NCI-H2107 (cell line): ENCODE measurements around the gene ZCCHC7.
"Not testable (repeated sequence)": the region's sequence is repeated elsewhere in the genome, so short reads cannot be mapped to it uniquely, and the experiment has no call there.

Experiments
- DNase-seq: peaks from one replicate; lab custom pipeline; 2025; lab: John Stamatoyannopoulos, UW

Gene ZCCHC7

DNA sequence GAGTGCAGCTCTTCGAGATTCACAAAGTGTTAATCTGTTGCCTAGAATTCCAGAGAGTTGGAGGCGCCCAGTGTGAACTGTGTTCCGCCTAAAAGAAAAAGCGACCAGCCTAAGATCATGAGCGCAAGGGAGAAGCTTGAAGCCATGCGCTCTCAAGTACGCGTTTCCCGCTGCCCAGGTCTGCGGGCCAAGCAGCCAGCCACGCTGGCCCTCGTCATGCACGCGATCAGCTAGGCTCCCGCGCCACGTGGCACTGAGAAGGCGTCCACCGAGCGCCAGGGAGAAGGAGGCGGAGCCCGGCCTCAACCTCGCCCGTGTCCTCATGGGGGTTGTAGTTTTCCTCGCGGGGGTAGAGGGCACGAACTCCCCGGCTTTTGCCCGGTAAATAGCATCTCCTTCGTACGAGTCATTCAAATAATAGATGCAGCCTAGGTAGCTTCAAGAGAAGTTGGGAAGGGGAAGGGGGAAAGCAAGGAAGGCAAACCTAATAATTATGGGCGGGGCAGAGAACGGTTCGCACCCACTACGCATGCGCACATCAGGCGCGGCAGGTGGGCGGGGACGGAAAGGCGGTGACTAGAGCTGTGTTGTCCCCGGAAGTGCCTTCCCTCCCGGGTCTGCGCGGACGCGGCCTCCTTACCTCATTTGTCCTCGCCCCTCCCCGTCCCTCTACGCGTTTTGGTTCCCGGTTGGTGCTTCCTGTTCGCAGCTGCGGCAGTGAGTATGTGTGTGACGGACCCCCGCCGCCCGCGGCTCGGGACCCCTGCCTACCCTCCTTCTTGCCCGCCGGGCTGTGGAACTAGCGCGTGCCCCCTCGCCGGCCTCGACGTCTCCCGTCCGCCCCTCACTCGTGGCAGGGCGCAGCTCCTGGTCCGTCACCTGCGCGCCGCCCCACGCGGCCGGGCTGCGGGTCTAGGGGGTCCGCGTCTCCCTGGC, at the start of gene ZCCHC7:
TSS of gene ZCCHC7 (plus strand) at position 668 of the 936 bp plus-strand sequence.
- DNase-seq: peak; percentile 95

DNA sequence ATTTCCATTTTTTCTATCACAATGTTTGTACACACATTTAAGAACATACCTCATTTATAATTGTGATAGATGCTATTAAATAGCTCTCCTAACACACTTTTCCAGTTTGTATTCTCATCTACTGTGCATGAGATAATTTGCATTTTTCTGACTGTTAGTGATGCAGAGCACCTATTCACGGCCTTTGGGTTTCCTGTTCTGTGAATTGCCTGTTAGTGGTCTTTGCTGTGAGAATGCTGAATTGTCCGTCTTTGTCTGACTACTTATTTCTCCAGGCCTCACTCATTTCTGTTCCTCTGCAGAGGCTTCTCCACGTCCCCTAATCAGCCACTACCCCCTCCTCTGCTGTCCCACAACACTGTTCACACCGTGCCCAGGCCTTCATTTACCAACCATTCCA, 45.6 kb upstream of the ZCCHC7 start:
- not testable (repeated sequence) for DNase-seq

DNA sequence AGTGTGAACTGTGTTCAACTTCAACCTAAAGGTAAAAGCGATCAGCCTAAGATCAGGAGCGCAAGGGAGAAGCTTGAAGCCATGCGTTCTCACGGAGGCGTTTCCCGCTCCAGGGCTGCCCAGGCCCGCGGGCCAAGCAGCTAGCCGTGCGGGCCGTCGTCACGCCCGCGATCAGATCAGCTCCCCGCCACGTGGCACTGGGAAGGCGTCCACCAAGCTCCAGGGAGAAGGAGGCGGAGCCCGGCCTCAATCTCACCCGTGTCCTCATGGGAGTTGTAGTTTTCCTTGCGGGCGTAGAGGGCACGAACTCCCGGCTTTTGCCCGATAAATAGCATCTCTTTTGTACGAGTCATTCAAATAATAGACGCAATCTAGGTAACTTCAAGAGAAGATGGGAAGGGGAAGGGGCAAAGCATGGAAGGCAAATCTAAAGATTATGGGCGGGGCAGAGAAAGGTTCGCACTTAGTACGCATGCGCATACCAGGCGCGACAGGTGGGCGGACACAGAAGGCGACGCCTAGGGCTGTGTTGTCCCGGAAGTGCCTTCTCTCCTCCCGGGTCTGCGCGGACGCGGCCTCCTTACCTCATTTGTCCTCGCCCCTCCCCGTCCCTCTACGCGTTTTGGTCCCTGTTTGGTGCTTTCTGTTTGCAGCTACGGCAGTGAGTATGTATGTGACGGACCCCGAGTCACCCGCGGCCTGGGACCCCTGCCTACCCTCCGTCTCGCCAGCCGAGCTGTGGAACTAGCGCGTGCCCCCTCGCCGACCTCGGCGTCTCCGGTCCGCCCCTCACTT, 40.8 kb upstream of the ZCCHC7 start:
- peak; percentile 91 for DNase-seq

DNA sequence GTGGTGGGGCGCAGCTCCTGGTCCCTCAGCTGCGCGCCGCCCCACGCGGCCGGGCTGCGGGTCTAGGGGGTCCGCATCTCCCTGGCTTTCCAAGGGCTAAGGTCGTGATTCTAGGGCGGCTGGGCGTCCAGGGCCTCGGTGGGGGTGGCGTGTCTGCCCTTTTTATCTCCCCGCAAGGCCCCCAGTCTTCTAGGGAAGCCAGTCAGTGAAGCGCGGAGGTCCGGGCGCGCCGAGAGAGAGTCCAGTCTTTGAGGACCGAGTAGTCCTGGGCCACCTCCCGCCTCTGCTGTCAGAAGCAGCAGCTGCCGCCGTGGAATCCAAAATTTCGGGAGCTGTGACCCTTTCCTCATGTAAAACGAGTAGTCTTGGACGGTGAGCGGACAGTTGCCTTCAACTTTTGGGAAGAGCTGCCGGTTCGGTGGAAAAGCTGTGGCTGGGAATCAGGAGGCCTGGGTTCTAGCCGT, 40.2 kb upstream of the ZCCHC7 start:
- DNase-seq: not testable (repeated sequence)

DNA sequence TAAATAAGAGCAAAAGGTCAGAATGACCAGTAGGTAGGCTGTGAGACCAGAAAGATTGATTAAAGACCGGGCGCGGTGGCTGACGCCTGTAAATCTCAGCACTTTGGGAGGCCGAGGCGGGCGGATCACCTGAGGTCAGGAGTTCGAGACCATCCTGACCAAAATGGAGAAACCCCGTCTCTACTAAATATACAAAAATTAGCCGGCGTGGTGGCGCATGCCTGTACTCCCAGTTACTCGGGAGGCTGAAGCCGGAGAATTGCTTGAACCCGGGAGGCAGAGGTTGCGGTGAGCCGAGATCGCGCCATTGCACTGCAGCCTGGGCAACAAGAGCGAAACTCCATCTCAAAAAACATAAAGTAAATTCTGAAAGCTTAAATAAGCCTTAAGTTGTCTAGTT, 38.9 kb upstream of the ZCCHC7 start:
- DNase-seq: not testable (repeated sequence)

DNA sequence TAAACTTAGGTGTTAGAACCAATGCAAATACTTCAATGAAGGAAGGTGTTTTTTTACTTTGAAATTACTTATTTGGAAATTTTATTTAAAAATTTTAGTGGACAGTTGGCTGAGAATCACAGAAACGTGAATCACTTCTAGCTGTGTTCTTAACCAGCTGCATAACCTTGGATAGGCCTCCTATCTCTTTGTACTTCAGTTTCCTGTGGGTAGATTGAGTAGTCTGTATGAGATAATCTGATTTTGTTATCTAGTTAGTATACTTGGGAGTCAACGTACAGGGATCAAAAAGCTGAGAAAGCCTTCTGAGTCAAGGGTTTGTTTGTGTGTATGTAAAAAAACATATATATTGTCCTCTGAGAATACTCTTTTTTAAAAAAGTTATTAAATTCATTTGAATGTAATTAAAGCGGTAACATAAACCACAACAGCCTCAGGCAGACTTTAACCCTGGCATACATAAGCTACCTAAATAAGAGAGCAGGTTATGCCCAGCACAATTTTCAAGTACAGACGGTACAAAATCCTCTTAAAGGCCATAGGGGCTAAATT, 38.1 kb upstream of the ZCCHC7 start:
- no peak for DNase-seq

GRCh38 chr9:37083654-37084053, 36.7 kb upstream of the ZCCHC7 start:
- DNase-seq: no peak

- DNase-seq: no peak
Observed at GRCh38 chr9:37085233-37085632, 35.1 kb upstream of the ZCCHC7 start.

- not testable (repeated sequence) for DNase-seq
Observed at GRCh38 chr9:37092714-37093295, 27.6 kb upstream of the ZCCHC7 start.

DNA sequence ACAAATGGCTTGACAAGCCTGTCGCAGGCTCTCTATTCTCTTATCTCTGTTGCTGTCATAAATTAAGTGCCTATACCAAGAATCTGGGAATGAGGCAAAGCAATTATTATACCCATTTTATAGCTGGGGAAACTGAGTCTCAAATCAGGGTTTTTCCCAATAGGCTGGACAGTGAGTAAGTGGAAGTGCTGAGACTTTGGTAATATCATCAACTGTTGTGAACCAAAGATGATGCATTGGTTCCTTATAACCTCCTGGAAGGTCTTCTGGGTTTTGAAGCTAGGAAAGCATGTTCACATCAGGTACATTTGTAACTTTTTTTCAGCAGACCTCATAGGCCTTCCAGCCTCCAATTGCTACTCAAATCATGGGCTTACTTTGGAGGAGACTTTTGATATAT, 25.6 kb upstream of the ZCCHC7 start:
- DNase-seq: no peak

DNA sequence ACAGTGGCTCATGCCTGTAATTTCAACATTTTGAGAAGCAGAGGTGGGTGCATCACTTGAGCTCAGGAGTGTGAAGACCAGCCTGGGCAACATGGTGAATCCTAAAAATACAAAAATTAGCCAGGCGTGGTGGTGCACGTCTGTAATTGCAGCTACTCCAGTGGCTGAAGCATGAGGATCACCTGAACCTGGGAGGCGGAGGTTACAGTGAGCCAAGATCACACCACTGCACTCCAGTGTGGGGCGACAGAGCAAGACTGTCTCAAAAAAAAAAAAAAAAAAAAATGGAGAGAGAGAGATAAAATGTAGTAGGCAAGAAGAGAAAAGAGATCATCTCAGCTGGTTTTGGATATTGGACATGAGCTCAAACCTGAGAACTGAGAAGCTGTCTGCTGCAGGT, 23.7 kb upstream of the ZCCHC7 start:
- no peak for DNase-seq

DNA sequence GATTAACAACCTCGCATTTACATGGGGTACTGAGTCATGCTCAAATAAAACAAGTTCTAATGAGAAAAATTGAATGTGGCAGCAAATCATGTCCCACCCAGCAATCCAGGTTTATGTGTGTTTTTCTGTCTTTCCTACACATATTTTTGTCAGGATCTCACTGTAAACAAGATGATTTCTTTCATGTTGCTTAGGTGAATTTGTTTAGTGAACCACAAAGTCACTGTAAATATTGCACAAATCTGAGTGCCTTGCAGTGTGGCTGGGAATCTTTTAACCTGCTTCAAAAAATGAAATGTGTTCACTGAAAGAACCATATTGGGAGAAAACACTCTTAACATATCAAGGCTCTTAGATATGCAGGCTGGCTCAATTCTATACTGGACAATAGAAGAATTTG, 23.1 kb upstream of the ZCCHC7 start:
- no peak for DNase-seq

DNA sequence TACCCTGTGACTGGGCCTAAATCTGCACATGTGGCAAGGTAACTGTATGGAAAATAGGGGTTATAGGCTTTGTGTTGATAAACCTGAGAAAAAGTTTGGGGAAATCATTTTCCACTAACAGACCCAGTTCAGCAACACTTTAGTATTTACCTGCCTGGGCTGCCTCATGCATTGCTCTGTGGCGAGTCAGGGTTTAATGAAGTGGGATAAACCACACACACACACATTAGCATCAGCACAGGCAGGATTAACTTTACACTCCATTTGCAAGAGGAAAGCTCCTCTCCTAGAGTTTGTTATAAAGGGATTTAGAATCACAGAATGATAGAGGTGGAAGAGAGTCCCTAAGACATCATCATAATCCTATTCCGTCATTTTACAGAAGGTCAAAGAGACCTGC, 20.0 kb upstream of the ZCCHC7 start:
- DNase-seq: no peak

GRCh38 chr9:37100741-37101140, 19.6 kb upstream of the ZCCHC7 start:
- no peak for DNase-seq

GRCh38 chr9:37102486-37102885, 17.9 kb upstream of the ZCCHC7 start:
- no peak for DNase-seq

- DNase-seq: no peak
Observed at GRCh38 chr9:37104183-37104889, 16.0 kb upstream of the ZCCHC7 start.

GRCh38 chr9:37105234-37105633, 15.1 kb upstream of the ZCCHC7 start:
- no peak for DNase-seq

GRCh38 chr9:37107701-37108100, 12.7 kb upstream of the ZCCHC7 start:
- DNase-seq: no peak

- not testable (repeated sequence) for DNase-seq
Observed at GRCh38 chr9:37114442-37114841, 5.9 kb upstream of the ZCCHC7 start.

DNA sequence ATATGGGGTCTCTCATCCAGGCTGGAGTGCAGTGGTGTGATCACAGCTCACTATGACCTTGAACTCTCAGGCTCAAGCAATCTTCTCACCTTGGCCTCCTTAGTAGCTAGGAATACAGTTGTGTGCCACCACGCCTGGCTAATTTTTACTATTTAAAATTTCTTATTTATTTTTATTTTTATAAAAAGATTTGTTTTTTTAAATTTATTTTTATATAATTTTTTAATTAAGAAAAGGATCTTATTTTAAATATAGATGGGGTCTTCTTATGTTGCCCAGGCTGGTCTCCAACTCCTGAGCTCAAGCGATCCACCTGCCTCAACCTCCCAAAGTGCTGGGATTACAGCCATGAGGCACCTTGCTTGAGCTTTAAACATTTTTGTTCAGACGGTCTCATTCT, 2.4 kb upstream of the ZCCHC7 start:
- DNase-seq: no peak

GRCh38 chr9:37119360-37119759, 1.0 kb upstream of the ZCCHC7 start:
- DNase-seq: no peak
